SU-DHL-6 (cell line): ENCODE results near the gene TAS2R1.
"Not testable (repeated sequence)": the region's sequence is repeated elsewhere in the genome, so short reads cannot be mapped to it uniquely, and the experiment has no call there.

Experiments used
- H2AFZ ChIP-seq: fragments of 200-600 bp; sonication (generic); 2 replicates; pipeline ENCODE4 v1.6.1; 2014; ENCODE audit warnings: low read depth, mild to moderate bottlenecking, moderate library complexity, mixed read lengths, antibody characterized with exemption, low read length; ENCODE audit not compliant: severe bottlenecking
- H3F3A ChIP-seq: fragments of 200-600 bp; shearing (Covaris generic); 2 replicates; pipeline ENCODE4 v1.6.0; 2016; ENCODE audit warnings: antibody characterized with exemption, mild to moderate bottlenecking; ENCODE audit not compliant: insufficient read depth
- H3K27ac ChIP-seq: fragments of 200-600 bp; sonication (generic); 2 replicates; pipeline ENCODE4 v1.5.1; 2016; ENCODE audit warnings: low read depth, mild to moderate bottlenecking, low read length, moderate library complexity, mixed read lengths
- H3K27me3 ChIP-seq: fragments of 200-600 bp; sonication (generic), shearing (Covaris generic); 2 replicates; pipeline ENCODE4 v1.6.0; 2014; ENCODE audit warnings: mild to moderate bottlenecking, low read length
- H3K36me3 ChIP-seq: fragments of 200-600 bp; sonication (generic); 2 replicates; pipeline ENCODE4 v1.6.1; 2014; ENCODE audit warnings: mild to moderate bottlenecking, low read length, mixed read lengths
- H3K4me2 ChIP-seq: fragments of 300-600, 200-600 bp; shearing (Covaris generic), sonication (generic); 2 replicates; pipeline ENCODE4 v1.6.0; 2014; ENCODE audit warnings: low read length, low read depth, mild to moderate bottlenecking; ENCODE audit not compliant: poor library complexity, severe bottlenecking
- H3K4me3 ChIP-seq: fragments of 200-600 bp; sonication (generic); 2 replicates; pipeline ENCODE4 v1.5.1; 2014; ENCODE audit warnings: antibody characterized with exemption, low read length, mild to moderate bottlenecking, mixed read lengths; ENCODE audit not compliant: insufficient read depth, poor library complexity, severe bottlenecking
- H3K79me2 ChIP-seq: fragments of 200-600 bp; sonication (generic); 2 replicates; pipeline ENCODE4 v1.6.1; 2014; ENCODE audit warnings: mild to moderate bottlenecking, low read length, moderate library complexity; ENCODE audit not compliant: insufficient read depth
- H3K9ac ChIP-seq: fragments of 200-600 bp; sonication (generic); 2 replicates; pipeline ENCODE4 v1.7.0; 2014; ENCODE audit warnings: mild to moderate bottlenecking, low read length
- H3K9me2 ChIP-seq: fragments of 200-600 bp; sonication (generic); replicated peaks from 2 replicates; pipeline ENCODE4 v1.6.1; 2014; ENCODE audit warnings: low read length; ENCODE audit not compliant: insufficient read depth
- H3K9me3 ChIP-seq: fragments of 200-600 bp; sonication (generic); 2 replicates; pipeline ENCODE4 v1.6.1; 2014; ENCODE audit warnings: low read length, mixed read lengths; ENCODE audit not compliant: insufficient read depth
- H4K20me1 ChIP-seq: fragments of 200-600 bp; sonication (generic); 2 replicates; pipeline ENCODE4 v1.6.1; 2014; ENCODE audit warnings: low read depth, mild to moderate bottlenecking, antibody characterized with exemption, low read length, moderate library complexity, mixed read lengths
- EZH2phosphoT487 ChIP-seq: fragments of 200-600 bp; sonication (generic), shearing (Covaris generic); conservative IDR thresholded peaks from 2 replicates; pipeline ENCODE4 v1.6.1; 2018; ENCODE audit warnings: mild to moderate bottlenecking, antibody characterized with exemption, low read length, moderate library complexity, mixed read lengths
- TF ChIP-seq, protein P1 (sequence below): fragments of 200-600 bp; sonication (generic); IDR thresholded peaks from one replicate; pipeline ENCODE4 v1.5.1; 2017; ENCODE audit warnings: antibody characterized with exemption, mild to moderate bottlenecking, low read length, moderate library complexity; ENCODE audit not compliant: insufficient read depth, poor library complexity, severe bottlenecking

The TAS2R1 gene

GRCh38 chr5:9599391-9599790, 30.8 kb downstream of the TAS2R1 start:
- no peaks in the 10 kb centered on the region for H3K27me3 ChIP-seq
- H3K9me3 ChIP-seq = no peaks in the 10 kb centered on the region
- H3K9ac ChIP-seq = no peak overlapping the region
- H2AFZ ChIP-seq = no peak overlapping the region
- no peak overlapping the region for H3K4me3 ChIP-seq
- H3K9me2 ChIP-seq = no peaks in the 10 kb centered on the region
- no peak overlapping the region for H3K4me2 ChIP-seq
- no peak overlapping the region for H3K27ac ChIP-seq
- H3K79me2 ChIP-seq = no peaks in the 10 kb centered on the region
- TF ChIP-seq, protein P1, sequence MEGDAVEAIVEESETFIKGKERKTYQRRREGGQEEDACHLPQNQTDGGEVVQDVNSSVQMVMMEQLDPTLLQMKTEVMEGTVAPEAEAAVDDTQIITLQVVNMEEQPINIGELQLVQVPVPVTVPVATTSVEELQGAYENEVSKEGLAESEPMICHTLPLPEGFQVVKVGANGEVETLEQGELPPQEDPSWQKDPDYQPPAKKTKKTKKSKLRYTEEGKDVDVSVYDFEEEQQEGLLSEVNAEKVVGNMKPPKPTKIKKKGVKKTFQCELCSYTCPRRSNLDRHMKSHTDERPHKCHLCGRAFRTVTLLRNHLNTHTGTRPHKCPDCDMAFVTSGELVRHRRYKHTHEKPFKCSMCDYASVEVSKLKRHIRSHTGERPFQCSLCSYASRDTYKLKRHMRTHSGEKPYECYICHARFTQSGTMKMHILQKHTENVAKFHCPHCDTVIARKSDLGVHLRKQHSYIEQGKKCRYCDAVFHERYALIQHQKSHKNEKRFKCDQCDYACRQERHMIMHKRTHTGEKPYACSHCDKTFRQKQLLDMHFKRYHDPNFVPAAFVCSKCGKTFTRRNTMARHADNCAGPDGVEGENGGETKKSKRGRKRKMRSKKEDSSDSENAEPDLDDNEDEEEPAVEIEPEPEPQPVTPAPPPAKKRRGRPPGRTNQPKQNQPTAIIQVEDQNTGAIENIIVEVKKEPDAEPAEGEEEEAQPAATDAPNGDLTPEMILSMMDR = no peak
- no peak for TF ChIP-seq EZH2phosphoT487
- H3K36me3 ChIP-seq = no peaks in the 10 kb centered on the region
- no peaks in the 10 kb centered on the region for H3F3A ChIP-seq
- no peaks in the 10 kb centered on the region for H4K20me1 ChIP-seq

- H3K27ac ChIP-seq, H4K20me1 ChIP-seq, H3K9me3 ChIP-seq, H3K79me2 ChIP-seq, H3K27me3 ChIP-seq, H3K4me2 ChIP-seq, H3K9ac ChIP-seq, H3K4me3 ChIP-seq, H3F3A ChIP-seq, H2AFZ ChIP-seq, H3K9me2 ChIP-seq, H3K36me3 ChIP-seq: not testable (repeated sequence)
These were observed 31.8 kb downstream of the TAS2R1 start for GRCh38 chr5:9598329-9598728.

GRCh38 chr5:9597322-9597721, 32.8 kb downstream of the TAS2R1 start:
- H3K9me2 ChIP-seq, H3K4me2 ChIP-seq, H4K20me1 ChIP-seq, H3K9me3 ChIP-seq, H3F3A ChIP-seq, H3K79me2 ChIP-seq, H3K27ac ChIP-seq, H3K4me3 ChIP-seq, H3K36me3 ChIP-seq, H3K9ac ChIP-seq, H2AFZ ChIP-seq, H3K27me3 ChIP-seq: not testable (repeated sequence)

DNA sequence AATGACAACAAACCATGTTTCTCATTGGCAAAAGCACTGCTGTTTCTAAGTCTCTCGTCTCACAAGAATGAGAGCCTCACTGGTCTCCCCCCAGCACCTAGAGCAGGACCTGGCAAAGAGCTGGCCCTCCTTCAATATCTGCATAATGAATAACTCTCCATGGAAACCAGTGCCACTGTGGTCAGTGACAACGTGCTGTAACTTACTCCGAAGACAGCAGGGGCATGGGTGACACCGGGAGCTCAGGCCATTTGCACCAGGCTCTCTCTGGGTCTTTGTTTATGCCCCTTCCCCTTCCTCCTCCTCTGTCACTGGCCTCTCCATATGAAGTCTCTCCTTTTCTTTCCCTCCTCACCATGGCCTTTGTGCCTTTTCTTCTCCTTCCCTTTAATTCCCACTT, 33.3 kb downstream of the TAS2R1 start:
- no peak overlapping the region for H3K27ac ChIP-seq
- H3K36me3 ChIP-seq = no peaks in the 10 kb centered on the region
- TF ChIP-seq, protein P1 = no peak
- no peak for TF ChIP-seq EZH2phosphoT487
- no peaks in the 10 kb centered on the region for H4K20me1 ChIP-seq
- no peaks in the 10 kb centered on the region for H3K27me3 ChIP-seq
- no peak overlapping the region for H2AFZ ChIP-seq
- H3K9ac ChIP-seq = no peak overlapping the region
- H3K9me2 ChIP-seq = no peaks in the 10 kb centered on the region
- H3K4me3 ChIP-seq = no peak overlapping the region
- H3F3A ChIP-seq = no peaks in the 10 kb centered on the region
- no peaks in the 10 kb centered on the region for H3K9me3 ChIP-seq
- H3K4me2 ChIP-seq = no peak overlapping the region
- H3K79me2 ChIP-seq = no peaks in the 10 kb centered on the region
